ENCODE data around the gene MUC5AC. TPM values are rescaled to one million over a fixed set of nuclear protein-coding genes. Genes with fewer than 3 reads are reported as not detected.
A peak's percentile ranks its signal among the peaks of the same experiment; 100 is the strongest.

MUC5AC gene
- total and polyA plus RNA-seq, 3 experiments from 2014 or later = not detected

DNA sequence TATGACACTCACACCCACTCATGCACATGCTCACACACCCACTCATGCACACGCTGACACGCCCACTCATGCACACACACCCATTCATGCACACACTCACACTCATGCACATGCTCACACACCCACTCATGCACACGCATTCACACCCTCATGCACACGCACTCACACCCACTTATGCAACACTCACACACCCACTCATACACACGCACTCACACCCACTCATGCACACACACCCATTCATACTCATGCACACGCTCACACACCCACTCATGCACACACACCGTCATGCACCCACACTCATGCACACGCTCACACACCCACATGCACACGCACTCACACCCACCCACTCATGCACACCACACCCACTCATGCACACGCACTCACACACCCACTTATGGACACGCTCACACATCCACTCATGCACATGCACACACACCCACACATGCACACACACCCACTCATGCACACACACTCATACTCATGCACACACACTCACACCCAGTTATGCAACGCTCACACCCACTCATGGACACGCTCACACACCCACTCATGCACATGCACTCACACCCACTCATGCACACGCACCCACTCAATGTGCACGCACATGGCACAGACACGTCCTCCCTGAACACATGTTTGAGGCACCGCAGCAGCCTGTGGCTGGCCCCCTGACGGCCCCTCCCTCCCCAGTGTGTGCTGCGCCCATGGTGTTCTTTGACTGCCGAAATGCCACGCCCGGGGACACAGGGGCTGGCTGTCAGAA lies 17.9 kb downstream of the MUC5AC start:
- Histone ChIP-seq H3K27ac (ENCODE audit: low read depth, low read length) (no peak overlapping the region), H3K27me3 (ENCODE audit: insufficient read depth, low read length, poor library complexity, severe bottlenecking) (no peaks in the 10 kb centered on the region), H3K4me1 (ENCODE audit: insufficient read depth, low read length) (no peaks in the 10 kb centered on the region), H3K36me3 (ENCODE audit: insufficient read depth, low read length) (no peaks in the 10 kb centered on the region), H3K4me3 (ENCODE audit: low read length) (no peak overlapping the region), H3K9me3 (ENCODE audit: low read length) (no peaks in the 10 kb centered on the region)
- Mint-ChIP-seq H3K36me3 (no peaks in the 10 kb centered on the region), H3K4me1 (no peaks in the 10 kb centered on the region), H3K9me3 (no peaks in the 10 kb centered on the region), H3K27ac (no peak overlapping the region), H3K27me3 (peaks cover 0 to 3% of the 10 kb centered on the region in 2 donors), H3K4me3 (no peak overlapping the region)
- DNase-seq = no peak
- POLR2A ChIA-PET = no interaction called here
- CTCF ChIA-PET = no interaction called here

DNA sequence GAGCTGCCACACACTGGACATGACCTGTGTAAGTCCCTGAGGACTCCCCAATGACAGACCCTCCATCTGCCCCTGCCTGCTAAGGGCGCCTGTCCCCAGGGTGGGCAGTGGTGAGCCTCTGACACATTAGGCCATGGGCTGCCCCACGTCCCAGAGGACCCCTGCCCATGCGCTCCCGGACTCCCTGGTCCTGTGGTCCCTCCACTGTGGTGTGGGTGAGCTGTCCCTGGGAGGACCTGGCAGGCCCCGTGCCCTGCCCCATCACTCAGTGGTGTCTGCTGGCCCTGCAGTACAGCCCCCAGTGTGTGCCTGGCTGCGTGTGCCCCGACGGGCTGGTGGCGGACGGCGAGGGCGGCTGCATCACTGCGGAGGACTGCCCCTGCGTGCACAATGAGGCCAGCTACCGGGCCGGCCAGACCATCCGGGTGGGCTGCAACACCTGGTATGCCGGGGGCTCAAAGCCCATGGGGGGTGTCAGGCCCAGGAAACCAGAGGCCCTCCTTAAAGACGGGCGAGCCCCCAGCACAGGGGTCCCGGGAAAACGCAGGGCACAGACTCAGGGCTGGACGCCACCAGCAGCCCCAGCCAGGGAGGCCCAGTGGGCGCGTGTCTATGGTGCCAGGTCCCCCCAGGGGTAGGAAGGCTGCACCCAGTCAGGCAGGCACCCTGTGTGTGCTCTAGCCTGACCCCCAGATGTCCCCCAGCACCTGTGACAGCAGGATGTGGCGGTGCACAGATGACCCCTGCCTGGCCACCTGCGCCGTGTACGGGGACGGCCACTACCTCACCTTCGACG lies 18.7 kb downstream of the MUC5AC start:
- Histone ChIP-seq H3K27ac (ENCODE audit: low read depth, low read length) (no peak overlapping the region), H3K27me3 (ENCODE audit: insufficient read depth, low read length, poor library complexity, severe bottlenecking) (no peaks in the 10 kb centered on the region), H3K4me3 (ENCODE audit: low read length) (no peak overlapping the region), H3K4me1 (ENCODE audit: insufficient read depth, low read length) (no peaks in the 10 kb centered on the region), H3K9me3 (ENCODE audit: low read length) (no peaks in the 10 kb centered on the region), H3K36me3 (ENCODE audit: insufficient read depth, low read length) (no peaks in the 10 kb centered on the region)
- no peak for DNase-seq
- ChIA-PET CTCF (no interaction called here), POLR2A (no interaction called here)
- Mint-ChIP-seq H3K27me3 (peaks cover 0 to 3% of the 10 kb centered on the region in 2 donors), H3K4me1 (no peaks in the 10 kb centered on the region), H3K9me3 (no peaks in the 10 kb centered on the region), H3K4me3 (no peak overlapping the region), H3K27ac (no peak overlapping the region), H3K36me3 (no peaks in the 10 kb centered on the region)

- Histone ChIP-seq H3K27me3 (ENCODE audit: insufficient read depth, low read length, poor library complexity, severe bottlenecking) (no peaks in the 10 kb centered on the region), H3K4me3 (ENCODE audit: low read length) (no peak overlapping the region), H3K27ac (ENCODE audit: low read depth, low read length) (no peak overlapping the region), H3K4me1 (ENCODE audit: insufficient read depth, low read length) (no peaks in the 10 kb centered on the region), H3K36me3 (ENCODE audit: insufficient read depth, low read length) (no peaks in the 10 kb centered on the region), H3K9me3 (ENCODE audit: low read length) (no peaks in the 10 kb centered on the region)
- ChIA-PET POLR2A (no interaction called here), CTCF (no interaction called here)
- no peak overlapping the region for H3K27ac Mint-ChIP-seq
- H3K4me1 Mint-ChIP-seq = no peaks in the 10 kb centered on the region
- DNase-seq = no peak
- H3K36me3 Mint-ChIP-seq = no peaks in the 10 kb centered on the region
- peaks cover 0 to 3% of the 10 kb centered on the region in 2 donors for H3K27me3 Mint-ChIP-seq
- no peaks in the 10 kb centered on the region for H3K9me3 Mint-ChIP-seq
- H3K4me3 Mint-ChIP-seq = no peak overlapping the region
Measured at GRCh38 chr11:1177020-1177770, 19.4 kb downstream of the MUC5AC start.

DNA sequence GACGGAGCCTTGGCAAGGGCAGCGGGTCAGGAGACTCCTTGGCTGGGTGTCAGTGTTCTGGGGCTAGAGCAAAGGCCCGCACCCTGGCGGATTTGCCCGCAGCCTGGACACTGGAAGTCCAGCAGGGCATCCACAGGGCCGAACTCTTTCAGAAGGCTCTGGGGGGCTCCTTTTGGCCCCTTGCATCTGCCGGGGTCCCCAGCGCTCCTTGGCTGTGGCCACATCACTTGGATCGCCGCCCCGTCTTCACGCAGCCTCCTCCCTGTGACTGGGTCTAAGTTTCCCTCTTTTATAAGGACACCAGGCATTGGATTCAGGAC lies 20.0 kb downstream of the MUC5AC start:
- no peaks in the 10 kb centered on the region for H3K9me3 ChIP-seq (ENCODE audit: low read length)
- Mint-ChIP-seq H3K36me3 (no peaks in the 10 kb centered on the region), H3K4me3 (no peak overlapping the region), H3K4me1 (no peaks in the 10 kb centered on the region), H3K9me3 (no peaks in the 10 kb centered on the region), H3K27me3 (peaks cover 0 to 3% of the 10 kb centered on the region in 2 donors), H3K27ac (no peak overlapping the region)
- H3K27me3 ChIP-seq (ENCODE audit: insufficient read depth, low read length, poor library complexity, severe bottlenecking) = no peaks in the 10 kb centered on the region
- H3K36me3 ChIP-seq (ENCODE audit: insufficient read depth, low read length) = no peaks in the 10 kb centered on the region
- ChIA-PET CTCF (no interaction called here), POLR2A (no interaction called here)
- H3K4me3 ChIP-seq (ENCODE audit: low read length) = no peak overlapping the region
- DNase-seq = no peak
- H3K4me1 ChIP-seq (ENCODE audit: insufficient read depth, low read length) = no peaks in the 10 kb centered on the region
- no peak overlapping the region for H3K27ac ChIP-seq (ENCODE audit: low read depth, low read length)

- Histone ChIP-seq H3K4me3 (ENCODE audit: low read length) (no peak overlapping the region), H3K4me1 (ENCODE audit: insufficient read depth, low read length) (no peaks in the 10 kb centered on the region), H3K27me3 (ENCODE audit: insufficient read depth, low read length, poor library complexity, severe bottlenecking) (no peaks in the 10 kb centered on the region), H3K27ac (ENCODE audit: low read depth, low read length) (no peak overlapping the region), H3K36me3 (ENCODE audit: insufficient read depth, low read length) (no peaks in the 10 kb centered on the region), H3K9me3 (ENCODE audit: low read length) (no peaks in the 10 kb centered on the region)
- Mint-ChIP-seq H3K27ac (no peak overlapping the region), H3K4me3 (no peak overlapping the region), H3K4me1 (no peaks in the 10 kb centered on the region), H3K9me3 (no peaks in the 10 kb centered on the region), H3K36me3 (no peaks in the 10 kb centered on the region), H3K27me3 (peaks cover 0 to 3% of the 10 kb centered on the region in 2 donors)
- ChIA-PET CTCF (no interaction called here), POLR2A (no interaction called here)
- no peak for DNase-seq
Measured at GRCh38 chr11:1178201-1178885, 20.6 kb downstream of the MUC5AC start.

GRCh38 chr11:1178906-1179305 lies 21.2 kb downstream of the MUC5AC start:
- ChIA-PET POLR2A (no interaction called here), CTCF (no interaction called here)
- H3K4me3 ChIP-seq (ENCODE audit: low read length) = no peak overlapping the region
- H3K36me3 Mint-ChIP-seq = no peaks in the 10 kb centered on the region
- H3K27me3 ChIP-seq (ENCODE audit: insufficient read depth, low read length, poor library complexity, severe bottlenecking) = no peaks in the 10 kb centered on the region
- H3K4me1 ChIP-seq (ENCODE audit: insufficient read depth, low read length) = no peaks in the 10 kb centered on the region
- no peaks in the 10 kb centered on the region for H3K4me1 Mint-ChIP-seq
- no peak overlapping the region for H3K4me3 Mint-ChIP-seq
- H3K36me3 ChIP-seq (ENCODE audit: insufficient read depth, low read length) = no peaks in the 10 kb centered on the region
- peaks cover 0 to 5% of the 10 kb centered on the region in 2 donors for H3K27me3 Mint-ChIP-seq
- peak in 1 of 5 donors; percentile 37 for DNase-seq
- no peaks in the 10 kb centered on the region for H3K9me3 ChIP-seq (ENCODE audit: low read length)
- H3K9me3 Mint-ChIP-seq = no peaks in the 10 kb centered on the region
- H3K27ac ChIP-seq (ENCODE audit: low read depth, low read length) = no peak overlapping the region
- no peak overlapping the region for H3K27ac Mint-ChIP-seq

- H3K4me3 Mint-ChIP-seq = no peak overlapping the region
Measured at GRCh38 chr11:1179641-1180040, 21.9 kb downstream of the MUC5AC start.

DNA sequence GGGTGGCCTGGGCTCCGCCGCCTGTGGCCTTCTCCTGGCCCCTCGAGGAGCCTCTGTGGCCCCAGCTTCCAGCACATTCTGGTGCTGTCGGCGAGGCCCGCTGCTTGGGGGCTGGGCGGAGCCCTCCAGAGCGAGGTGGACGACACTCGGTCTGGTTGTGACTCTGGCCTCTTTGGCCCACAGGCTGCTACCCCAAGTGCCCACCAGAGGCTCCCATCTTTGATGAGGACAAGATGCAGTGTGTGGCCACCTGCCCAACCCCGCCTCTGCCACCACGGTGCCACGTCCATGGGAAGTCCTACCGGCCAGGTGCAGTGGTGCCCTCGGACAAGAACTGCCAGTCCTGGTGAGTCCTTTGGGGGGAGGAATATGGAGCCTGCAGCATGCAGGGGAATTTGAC lies 22.4 kb downstream of the MUC5AC start:
- Histone ChIP-seq H3K36me3 (ENCODE audit: insufficient read depth, low read length) (no peaks in the 10 kb centered on the region), H3K27ac (ENCODE audit: low read depth, low read length) (no peak overlapping the region), H3K27me3 (ENCODE audit: insufficient read depth, low read length, poor library complexity, severe bottlenecking) (no peaks in the 10 kb centered on the region), H3K4me3 (ENCODE audit: low read length) (no peak overlapping the region), H3K9me3 (ENCODE audit: low read length) (no peaks in the 10 kb centered on the region), H3K4me1 (ENCODE audit: insufficient read depth, low read length) (no peaks in the 10 kb centered on the region)
- POLR2A ChIA-PET = no interaction called here
- H3K4me3 Mint-ChIP-seq = no peak overlapping the region
- peaks cover 0 to 5% of the 10 kb centered on the region in 2 donors for H3K27me3 Mint-ChIP-seq
- no peaks in the 10 kb centered on the region for H3K36me3 Mint-ChIP-seq
- no peaks in the 10 kb centered on the region for H3K9me3 Mint-ChIP-seq
- no peaks in the 10 kb centered on the region for H3K4me1 Mint-ChIP-seq
- DNase-seq = peak in 1 of 5 donors; percentile 26
- CTCF ChIA-PET = no interaction called here
- no peak overlapping the region for H3K27ac Mint-ChIP-seq

More at GRCh38 chr11:1179641-1180040, 21.9 kb downstream of the MUC5AC start:
- H3K36me3 ChIP-seq (ENCODE audit: insufficient read depth, low read length) = no peaks in the 10 kb centered on the region
- H3K4me1 ChIP-seq (ENCODE audit: insufficient read depth, low read length) = no peaks in the 10 kb centered on the region
- H3K9me3 Mint-ChIP-seq = no peaks in the 10 kb centered on the region
- H3K36me3 Mint-ChIP-seq = no peaks in the 10 kb centered on the region
- no peak overlapping the region for H3K27ac ChIP-seq (ENCODE audit: low read depth, low read length)
- H3K27me3 ChIP-seq (ENCODE audit: insufficient read depth, low read length, poor library complexity, severe bottlenecking) = no peaks in the 10 kb centered on the region
- DNase-seq = peak in 1 of 5 donors; percentile 33
- H3K9me3 ChIP-seq (ENCODE audit: low read length) = no peaks in the 10 kb centered on the region
- POLR2A ChIA-PET = no interaction called here
- no peaks in the 10 kb centered on the region for H3K4me1 Mint-ChIP-seq
- no peak overlapping the region for H3K4me3 ChIP-seq (ENCODE audit: low read length)
- CTCF ChIA-PET = no interaction called here
- H3K27ac Mint-ChIP-seq = no peak overlapping the region
- H3K27me3 Mint-ChIP-seq = peaks cover 0 to 5% of the 10 kb centered on the region in 2 donors

Data from CD8-positive, alpha-beta memory T cell (primary cell).